SK-N-SH (cell line): ENCODE data around the gene VGLL4. TPM values are rescaled to one million over a fixed set of nuclear protein-coding genes. Genes with fewer than 3 reads are reported as not detected.

ENCODE experiments used
- CTCF ChIA-PET: fragments of 300-600, 350-600 bp; formaldehyde crosslinking; extraction: SDS; loops from one replicate; lab custom pipeline; 2021; lab: Yijun Ruan, JAX
- POLR2A ChIA-PET: fragments of 350-600 bp; sonication (Branson Sonifier 250); formaldehyde crosslinking; extraction: SDS; loops from one replicate; lab custom pipeline; 2020; ENCODE audit warnings: antibody characterized with exemption, inconsistent platforms; lab: Yijun Ruan, JAX
- DNase-seq: peaks from one replicate; pipeline ENCODE4 v3.0.0; 2012
- H2AFZ ChIP-seq: fragments of 200-600 bp; sonication (generic); 2 replicates; pipeline ENCODE4 v1.8.1; 2016; ENCODE audit warnings: antibody characterized with exemption, mild to moderate bottlenecking, low read depth
- H3F3A ChIP-seq: fragments of 200-600 bp; sonication (generic); replicated peaks from 2 replicates; pipeline ENCODE3; 2016; ENCODE audit warnings: antibody characterized with exemption, mild to moderate bottlenecking; ENCODE audit not compliant: insufficient read depth
- H3K27ac ChIP-seq, 2 experiments: fragments of 200-500 bp in 1 of 2; fragments of 200-600 bp in 1 of 2; sonication (Bioruptor generic) in 1 of 2; sonication (generic), shearing (Covaris generic) in 1 of 2; 2 replicates each; pipeline versions ENCODE4 v1.5.1 to v1.6.1; 2014 to 2016; ENCODE audit warnings: low read depth in 2 of 2, inconsistent platforms in 1 of 2, low read length in 1 of 2, mild to moderate bottlenecking in 1 of 2, mixed read lengths in 1 of 2
- H3K27me3 ChIP-seq: fragments of 200-600 bp; sonication (generic), shearing (Covaris generic); 2 replicates; pipeline ENCODE4 v1.6.1; 2016; ENCODE audit warnings: mixed run types; ENCODE audit not compliant: insufficient read depth
- H3K36me3 ChIP-seq, 2 experiments: fragments of 200-500 bp in 1 of 2; fragments of 200-600 bp in 1 of 2; sonication (Bioruptor generic) in 1 of 2; sonication (generic) in 1 of 2; replicated peaks in 1 of 2; 2 replicates each; pipeline versions ENCODE3 to v1.5.1; 2014 to 2016; ENCODE audit warnings: low read length in 1 of 2, mild to moderate bottlenecking in 1 of 2; ENCODE audit not compliant: insufficient read depth in 2 of 2, control insufficient read depth in 1 of 2
- H3K4me1 ChIP-seq, 2 experiments: fragments of 200-500 bp in 1 of 2; fragments of 200-600 bp in 1 of 2; sonication (Bioruptor generic) in 1 of 2; sonication (generic), shearing (Covaris generic) in 1 of 2; 2 replicates each; pipeline versions ENCODE4 v1.5.1 to v1.6.1; 2014 to 2016; ENCODE audit warnings: low read depth in 1 of 2, low read length in 1 of 2, mixed run types in 1 of 2; ENCODE audit not compliant: insufficient read depth in 2 of 2, control insufficient read depth in 1 of 2
- H3K4me2 ChIP-seq: fragments of 200-600 bp; sonication (generic), shearing (Covaris generic); 2 replicates; pipeline ENCODE4 v1.6.1; 2017; ENCODE audit warnings: mixed run types
- H3K4me3 ChIP-seq, 2 experiments: fragments of 200-500 bp in 1 of 2; fragments of 200-600 bp in 1 of 2; sonication (Bioruptor generic) in 1 of 2; sonication (generic), shearing (Covaris generic) in 1 of 2; 2 replicates each; pipeline versions ENCODE4 v1.5.1 to v1.8.1; 2014 to 2016; ENCODE audit warnings: low read depth in 2 of 2, inconsistent platforms in 1 of 2, low read length in 1 of 2, mild to moderate bottlenecking in 1 of 2, mixed read lengths in 1 of 2, moderate library complexity in 1 of 2
- H3K79me2 ChIP-seq: fragments of 200-600 bp; sonication (generic); 2 replicates; pipeline ENCODE4 v1.8.1; 2017; ENCODE audit warnings: mild to moderate bottlenecking; ENCODE audit not compliant: insufficient read depth
- H3K9ac ChIP-seq: fragments of 200-600 bp; sonication (generic); 2 replicates; pipeline ENCODE4 v1.6.1; 2017; ENCODE audit warnings: mixed run types
- H3K9me2 ChIP-seq: fragments of 200-600 bp; sonication (generic); 2 replicates; pipeline ENCODE4 v1.6.1; 2017; ENCODE audit warnings: mixed run types
- H3K9me3 ChIP-seq: fragments of 200-600 bp; sonication (generic); 2 replicates; pipeline ENCODE4 v1.6.1; 2017; ENCODE audit warnings: mixed run types, mild to moderate bottlenecking, moderate library complexity
- H4K20me1 ChIP-seq: fragments of 200-600 bp; sonication (generic); 2 replicates; pipeline ENCODE4 v1.6.1; 2017; ENCODE audit warnings: mild to moderate bottlenecking, mixed run types; ENCODE audit not compliant: insufficient read depth
- EP300 ChIP-seq, 2 experiments: IDR thresholded peaks; 2 replicates each; pipeline versions ENCODE4 v1.4.0 to v1.6.1; 2012; ENCODE audit warnings: borderline replicate concordance in 1 of 2, low read depth in 1 of 2, low read length in 1 of 2
- GATA2 ChIP-seq: sonication (generic); formaldehyde crosslinking; IDR thresholded peaks from 2 replicates; pipeline ENCODE4 v1.5.0; 2020; ENCODE audit warnings: mild to moderate bottlenecking, missing genetic modification reagents
- RAD21 ChIP-seq: IDR thresholded peaks from 2 replicates; pipeline ENCODE4 v1.6.1; 2012; ENCODE audit warnings: mild to moderate bottlenecking, low read length
- SMC3 ChIP-seq: IDR thresholded peaks from 2 replicates; pipeline ENCODE4 v1.6.1; 2012; ENCODE audit warnings: low read depth, low read length, improper control_type of control experiment
- TCF12 ChIP-seq: IDR thresholded peaks from 2 replicates; pipeline ENCODE4 v1.4.0; 2012
- WGBS: methylation state at CpG from one replicate; pipeline ENCODE4 v1.1.6; 2017; ENCODE audit warnings: low lambda C conversion rate; 5-methylcytosine and 5-hydroxymethylcytosine counted together
- polyA plus RNA-seq, 3 experiments: library from polyadenylated mRNA; depleted of rRNA; stranded (reverse); fragments of >200 nt; gene quantifications; 2 replicates each; pipeline ENCODE4 v1.2.3, GENCODE V29; 2012
- TF ChIP-seq, protein P1 (sequence below): fragments of 200-600 bp; sonication (generic); IDR thresholded peaks from 2 replicates; pipeline ENCODE4 v1.6.1; 2017; ENCODE audit warnings: antibody characterized with exemption, mild to moderate bottlenecking, moderate library complexity
- TF ChIP-seq, protein P2 (sequence below): IDR thresholded peaks from 2 replicates; pipeline ENCODE4; 2012
- TF ChIP-seq, protein P3 (sequence below): fragments of 150-350 bp; IDR thresholded peaks from 2 replicates; pipeline ENCODE4 v1.6.1; 2017; ENCODE audit warnings: antibody characterized with exemption, low read length, low read depth, borderline replicate concordance

Gene VGLL4
- polyA plus RNA-seq, 1 of the 3 experiments (the other 2 are of a cell fraction), result 48.9 TPM

DNA sequence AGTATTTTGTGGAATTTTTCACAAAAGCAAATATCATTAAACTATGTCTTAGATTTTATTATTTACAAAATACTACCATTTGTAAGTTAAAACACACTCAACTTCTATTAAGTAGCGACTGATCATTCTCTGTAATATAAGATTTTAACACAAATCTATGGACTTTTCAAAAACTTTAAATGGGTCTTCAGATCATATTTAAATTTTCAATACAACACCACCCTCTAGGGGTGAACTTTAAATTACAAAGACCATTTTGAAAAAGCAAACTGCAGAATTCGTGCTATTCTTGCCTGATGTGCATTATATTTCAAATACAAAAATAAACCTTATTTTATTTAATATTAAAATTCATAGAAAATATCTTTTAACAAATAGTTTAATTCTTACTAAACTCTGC is 8.2 kb upstream of the VGLL4 start:
- no peak overlapping the region for H3K27ac ChIP-seq
- no peaks in the 10 kb centered on the region for H3K9me2 ChIP-seq
- H4K20me1 ChIP-seq, result 0 out of 2 replicates have a peak, but pooled peaks cover 13% of the 10 kb centered on the region
- DNase-seq, result peak; percentile 43
- peaks cover 0 to 2% of the 10 kb centered on the region in 2 experiments; a peak in 2 of 4 replicates for H3K4me1 ChIP-seq
- no peak overlapping the region for H3K4me3 ChIP-seq
- H3K79me2 ChIP-seq, result peaks cover 12% of the 10 kb centered on the region; the same call in 1 of the 2 replicates
- no peaks in the 10 kb centered on the region for H3K27me3 ChIP-seq
- no peaks in the 10 kb centered on the region for H3K9me3 ChIP-seq
- no peak overlapping the region for H2AFZ ChIP-seq
- CTCF ChIA-PET, result interaction anchor here (0.6 to 6.6 kb wide), 26 partner anchors 8 to 734 kb away, joined by 3 to 147 read pairs (median 4); no protein-coding TSS in a partner anchor
- H3F3A ChIP-seq, result no peaks in the 10 kb centered on the region
- no peak overlapping the region for H3K4me2 ChIP-seq
- no peak overlapping the region for H3K9ac ChIP-seq
- WGBS, result 7% methylated on average over 2 of the region's 2 CpGs
- no peaks in the 10 kb centered on the region for H3K36me3 ChIP-seq
- TF ChIP-seq EP300 (IDR thresholded peaks at IDR 0.05; ENCODE audit: borderline replicate concordance in 1 of 2, low read depth in 1 of 2, low read length in 1 of 2), result no peak
- TF ChIP-seq, protein P1, sequence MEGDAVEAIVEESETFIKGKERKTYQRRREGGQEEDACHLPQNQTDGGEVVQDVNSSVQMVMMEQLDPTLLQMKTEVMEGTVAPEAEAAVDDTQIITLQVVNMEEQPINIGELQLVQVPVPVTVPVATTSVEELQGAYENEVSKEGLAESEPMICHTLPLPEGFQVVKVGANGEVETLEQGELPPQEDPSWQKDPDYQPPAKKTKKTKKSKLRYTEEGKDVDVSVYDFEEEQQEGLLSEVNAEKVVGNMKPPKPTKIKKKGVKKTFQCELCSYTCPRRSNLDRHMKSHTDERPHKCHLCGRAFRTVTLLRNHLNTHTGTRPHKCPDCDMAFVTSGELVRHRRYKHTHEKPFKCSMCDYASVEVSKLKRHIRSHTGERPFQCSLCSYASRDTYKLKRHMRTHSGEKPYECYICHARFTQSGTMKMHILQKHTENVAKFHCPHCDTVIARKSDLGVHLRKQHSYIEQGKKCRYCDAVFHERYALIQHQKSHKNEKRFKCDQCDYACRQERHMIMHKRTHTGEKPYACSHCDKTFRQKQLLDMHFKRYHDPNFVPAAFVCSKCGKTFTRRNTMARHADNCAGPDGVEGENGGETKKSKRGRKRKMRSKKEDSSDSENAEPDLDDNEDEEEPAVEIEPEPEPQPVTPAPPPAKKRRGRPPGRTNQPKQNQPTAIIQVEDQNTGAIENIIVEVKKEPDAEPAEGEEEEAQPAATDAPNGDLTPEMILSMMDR, result peak; percentile 64
- TF ChIP-seq SMC3, result peak; percentile 43
- TF ChIP-seq RAD21, result peak; percentile 72
- POLR2A ChIA-PET, result no interaction called here

DNA sequence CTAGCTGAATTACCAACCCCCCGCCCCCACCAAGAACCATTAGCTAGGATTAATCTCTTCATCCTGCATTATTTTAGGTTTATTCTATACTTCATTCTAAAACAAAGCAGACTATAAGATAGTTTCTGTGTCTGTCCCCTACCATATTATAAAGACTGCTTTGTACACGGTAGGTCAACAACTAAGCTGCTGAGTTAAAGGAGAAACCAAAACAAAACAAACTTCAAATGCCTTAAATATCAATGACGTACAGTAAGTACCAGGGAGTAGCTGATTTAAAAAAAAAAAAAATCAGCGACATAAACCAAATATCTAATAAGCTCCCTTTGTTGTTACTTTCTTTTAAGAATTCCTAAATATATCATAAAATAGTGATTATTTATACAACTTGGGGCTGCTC is 7.8 kb upstream of the VGLL4 start:
- H3K27ac ChIP-seq, result no peak overlapping the region
- H3K79me2 ChIP-seq, result peaks cover 12% of the 10 kb centered on the region; the same call in 1 of the 2 replicates
- H3K4me3 ChIP-seq, result no peak overlapping the region
- no peak overlapping the region for H3K4me2 ChIP-seq
- H3K36me3 ChIP-seq, result no peaks in the 10 kb centered on the region
- H3K27me3 ChIP-seq, result no peaks in the 10 kb centered on the region
- DNase-seq, result no peak
- no peaks in the 10 kb centered on the region for H3F3A ChIP-seq
- 79% methylated on average over 4 of the region's 4 CpGs for WGBS
- no peak overlapping the region for H3K9ac ChIP-seq
- 0 out of 2 replicates have a peak, but pooled peaks cover 13% of the 10 kb centered on the region for H4K20me1 ChIP-seq
- ChIA-PET CTCF (interaction anchor here (0.6 to 6.6 kb wide), 31 partner anchors 9 to 734 kb away, joined by 3 to 147 read pairs (median 4); no protein-coding TSS in a partner anchor), POLR2A (no interaction called here)
- TF ChIP-seq, protein P2, sequence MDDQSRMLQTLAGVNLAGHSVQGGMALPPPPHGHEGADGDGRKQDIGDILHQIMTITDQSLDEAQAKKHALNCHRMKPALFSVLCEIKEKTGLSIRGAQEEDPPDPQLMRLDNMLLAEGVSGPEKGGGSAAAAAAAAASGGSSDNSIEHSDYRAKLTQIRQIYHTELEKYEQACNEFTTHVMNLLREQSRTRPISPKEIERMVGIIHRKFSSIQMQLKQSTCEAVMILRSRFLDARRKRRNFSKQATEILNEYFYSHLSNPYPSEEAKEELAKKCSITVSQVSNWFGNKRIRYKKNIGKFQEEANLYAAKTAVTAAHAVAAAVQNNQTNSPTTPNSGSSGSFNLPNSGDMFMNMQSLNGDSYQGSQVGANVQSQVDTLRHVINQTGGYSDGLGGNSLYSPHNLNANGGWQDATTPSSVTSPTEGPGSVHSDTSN, result no peak
- TF ChIP-seq TCF12 (no peak), GATA2 (CRISPR knock-in tag) (no peak)
- TF ChIP-seq, protein P3, sequence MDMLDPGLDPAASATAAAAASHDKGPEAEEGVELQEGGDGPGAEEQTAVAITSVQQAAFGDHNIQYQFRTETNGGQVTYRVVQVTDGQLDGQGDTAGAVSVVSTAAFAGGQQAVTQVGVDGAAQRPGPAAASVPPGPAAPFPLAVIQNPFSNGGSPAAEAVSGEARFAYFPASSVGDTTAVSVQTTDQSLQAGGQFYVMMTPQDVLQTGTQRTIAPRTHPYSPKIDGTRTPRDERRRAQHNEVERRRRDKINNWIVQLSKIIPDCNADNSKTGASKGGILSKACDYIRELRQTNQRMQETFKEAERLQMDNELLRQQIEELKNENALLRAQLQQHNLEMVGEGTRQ, result no peak
- no peaks in the 10 kb centered on the region for H3K9me2 ChIP-seq
- H3K4me1 ChIP-seq, result peaks cover 0 to 2% of the 10 kb centered on the region in 2 experiments; a peak in 2 of 4 replicates
- H2AFZ ChIP-seq, result no peak overlapping the region
- no peaks in the 10 kb centered on the region for H3K9me3 ChIP-seq
